Fibroblast of skin of abdomen (primary cell): ENCODE results near the gene PDZD4.
"Not testable (repeated sequence)": the region's sequence is repeated elsewhere in the genome, so short reads cannot be mapped to it uniquely, and the experiment has no call there.

Source experiments
- DNase-seq: peaks from one replicate; pipeline ENCODE4 v3.0.0-alpha.2; 2013

PDZD4 gene

GRCh38 chrX:153831429-153832150 lies 1.2 kb upstream of the PDZD4 start:
- no peak for DNase-seq

DNA sequence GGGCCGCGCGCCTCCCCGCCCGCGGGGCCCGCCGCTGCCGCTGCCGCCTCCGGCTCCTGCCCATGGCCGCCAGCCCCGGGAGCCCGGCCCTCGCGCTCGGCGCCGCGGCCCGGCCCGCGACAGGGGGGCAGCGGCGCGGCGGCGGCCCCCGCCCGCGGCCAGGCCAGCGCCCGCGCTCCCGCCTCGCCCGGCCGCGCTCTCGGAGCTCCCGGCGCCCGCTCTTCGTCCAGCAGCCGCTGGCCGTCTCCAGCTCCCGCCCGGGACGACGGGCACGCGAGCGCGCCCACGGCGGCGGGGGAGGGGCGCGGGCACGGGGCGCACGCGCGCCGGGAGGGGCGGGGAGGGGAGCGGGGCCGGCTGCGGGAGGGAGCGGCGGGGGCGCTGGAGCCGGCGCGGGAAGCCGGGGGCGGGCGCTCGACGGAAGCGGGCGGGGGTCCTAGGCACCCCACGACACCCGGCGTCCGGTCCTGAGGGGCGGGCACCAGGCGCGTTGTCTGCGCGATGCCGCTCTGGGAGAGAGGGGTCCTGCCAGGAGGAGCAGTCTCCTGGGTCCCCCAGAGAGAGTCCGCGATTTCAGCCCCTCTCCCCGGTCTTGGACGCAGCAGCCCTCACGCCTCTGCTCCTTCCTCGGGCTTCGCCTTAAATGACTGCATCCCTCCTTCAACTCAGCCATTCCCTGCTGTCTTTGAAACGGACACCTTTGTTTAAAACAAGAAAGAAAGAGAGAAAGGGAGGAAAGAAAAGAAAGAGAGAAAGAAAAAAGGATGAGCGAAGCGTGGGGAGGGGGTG lies 490 bp upstream of the PDZD4 start:
- DNase-seq = no peak

DNA sequence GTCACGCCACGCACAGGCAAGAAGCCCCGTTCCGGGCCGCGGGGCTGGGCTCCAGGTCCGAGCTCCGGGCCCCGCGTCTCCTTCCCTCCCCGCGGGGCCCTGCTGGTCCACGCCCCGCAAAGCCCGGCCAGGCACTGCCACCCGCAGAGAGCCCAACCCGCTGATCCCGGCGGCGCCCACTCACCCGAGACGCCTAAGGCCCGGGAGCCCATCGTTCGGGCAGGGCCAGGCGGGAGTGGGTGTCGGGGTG lies 870 bp downstream of the PDZD4 start:
- DNase-seq = no peak

DNA sequence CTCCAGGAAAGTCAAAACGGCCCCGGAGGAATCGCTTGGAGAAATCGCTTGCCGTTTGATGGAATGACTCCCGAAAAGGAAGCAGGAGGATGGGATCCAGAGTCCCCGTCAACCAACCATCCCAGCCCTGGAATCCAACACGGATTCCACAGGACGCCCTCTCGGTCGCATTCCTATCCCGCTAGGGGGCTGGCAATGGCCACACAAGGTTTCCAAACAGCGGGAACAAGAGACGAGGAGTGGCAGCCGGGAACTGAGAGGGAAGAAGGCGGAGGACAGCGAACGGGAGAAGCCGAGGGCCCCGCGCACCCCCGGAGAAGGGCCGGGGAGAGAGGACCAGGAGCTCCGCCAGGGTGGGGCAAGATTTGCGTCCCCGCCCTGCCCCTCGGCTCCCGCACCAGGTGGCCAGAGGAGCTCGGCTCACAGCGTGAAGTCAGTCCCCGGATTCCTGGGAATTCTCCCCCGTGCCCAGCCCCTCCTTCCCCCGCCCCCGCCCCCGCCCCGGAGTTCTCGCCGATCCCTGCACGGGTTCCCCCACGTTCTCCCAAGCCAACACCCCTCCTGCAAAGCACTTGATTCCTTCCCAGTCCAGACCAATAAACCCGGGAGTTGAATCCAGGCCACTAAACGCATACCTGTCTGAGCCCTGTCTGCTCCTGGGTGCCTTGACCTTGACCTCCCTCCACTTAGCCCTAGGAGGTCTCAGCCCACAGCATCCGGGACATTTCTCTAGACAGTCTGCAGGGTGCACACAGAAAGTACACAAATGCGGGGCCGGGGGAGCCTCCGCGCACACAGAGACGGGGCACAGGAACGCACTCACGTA lies 1.4 kb downstream of the PDZD4 start:
- peak; percentile 16 for DNase-seq

GRCh38 chrX:153828308-153828707 lies 2.0 kb downstream of the PDZD4 start:
- no peak for DNase-seq

GRCh38 chrX:153827903-153828302 lies 2.4 kb downstream of the PDZD4 start:
- DNase-seq = no peak

- DNase-seq = no peak
Observed at GRCh38 chrX:153827016-153827415, 3.3 kb downstream of the PDZD4 start.

- DNase-seq = no peak
Observed at GRCh38 chrX:153825042-153825441, 5.3 kb downstream of the PDZD4 start.

- no peak for DNase-seq
Observed at GRCh38 chrX:153824348-153824747, 6.0 kb downstream of the PDZD4 start.

DNA sequence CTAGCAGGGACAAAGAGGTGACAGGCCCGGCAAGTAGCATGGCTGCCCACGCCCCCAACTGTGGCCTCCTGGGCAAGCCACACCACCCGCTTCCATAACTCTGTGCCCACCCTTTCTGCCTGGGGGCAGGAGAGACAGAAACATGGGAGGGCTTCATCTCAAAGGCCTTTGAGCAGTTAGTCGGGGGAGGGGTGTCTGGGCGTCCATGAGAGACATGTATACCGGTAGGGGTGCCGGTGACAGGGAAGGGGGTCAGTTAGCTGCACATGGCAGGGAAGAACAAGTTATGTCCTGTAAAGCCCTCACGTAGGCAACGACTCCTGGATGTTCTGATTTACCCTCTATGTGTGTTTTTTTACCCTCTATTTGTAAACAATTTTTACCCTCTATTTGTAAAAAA lies 9.3 kb downstream of the PDZD4 start:
- DNase-seq = no peak

- no peak for DNase-seq
Observed at GRCh38 chrX:153820601-153821000, 9.7 kb downstream of the PDZD4 start.

DNA sequence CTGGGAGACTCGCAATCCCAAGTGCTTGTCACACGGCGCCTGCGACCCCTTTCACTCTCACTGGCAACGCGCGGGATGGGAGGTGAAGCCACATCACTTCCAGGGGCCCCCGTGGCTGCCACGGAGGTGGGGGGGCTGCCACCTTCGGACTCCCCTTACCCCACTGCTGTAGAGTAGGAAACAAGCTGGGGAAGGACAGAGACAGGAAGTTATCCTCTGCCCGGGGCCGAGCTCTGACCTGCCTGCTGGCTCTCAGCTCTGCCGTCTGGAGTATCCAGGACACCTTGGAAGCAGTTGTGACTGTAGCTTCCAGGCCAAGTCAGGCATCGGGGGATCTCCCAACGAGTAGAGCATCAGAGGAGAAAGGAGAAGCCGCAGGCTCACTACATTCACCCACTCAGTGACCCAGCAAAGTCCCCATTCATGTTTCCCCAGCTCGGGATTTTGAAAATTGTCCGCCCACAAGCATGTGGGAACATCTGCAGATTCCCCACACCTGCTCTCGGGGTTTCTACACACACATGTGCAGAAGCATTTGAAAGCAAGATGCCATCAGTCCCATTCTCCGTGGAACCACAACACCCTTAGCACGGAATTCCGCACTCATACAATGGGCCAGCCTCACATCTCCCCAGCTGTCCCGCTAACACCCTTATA lies 10.8 kb downstream of the PDZD4 start:
- no peak for DNase-seq

DNA sequence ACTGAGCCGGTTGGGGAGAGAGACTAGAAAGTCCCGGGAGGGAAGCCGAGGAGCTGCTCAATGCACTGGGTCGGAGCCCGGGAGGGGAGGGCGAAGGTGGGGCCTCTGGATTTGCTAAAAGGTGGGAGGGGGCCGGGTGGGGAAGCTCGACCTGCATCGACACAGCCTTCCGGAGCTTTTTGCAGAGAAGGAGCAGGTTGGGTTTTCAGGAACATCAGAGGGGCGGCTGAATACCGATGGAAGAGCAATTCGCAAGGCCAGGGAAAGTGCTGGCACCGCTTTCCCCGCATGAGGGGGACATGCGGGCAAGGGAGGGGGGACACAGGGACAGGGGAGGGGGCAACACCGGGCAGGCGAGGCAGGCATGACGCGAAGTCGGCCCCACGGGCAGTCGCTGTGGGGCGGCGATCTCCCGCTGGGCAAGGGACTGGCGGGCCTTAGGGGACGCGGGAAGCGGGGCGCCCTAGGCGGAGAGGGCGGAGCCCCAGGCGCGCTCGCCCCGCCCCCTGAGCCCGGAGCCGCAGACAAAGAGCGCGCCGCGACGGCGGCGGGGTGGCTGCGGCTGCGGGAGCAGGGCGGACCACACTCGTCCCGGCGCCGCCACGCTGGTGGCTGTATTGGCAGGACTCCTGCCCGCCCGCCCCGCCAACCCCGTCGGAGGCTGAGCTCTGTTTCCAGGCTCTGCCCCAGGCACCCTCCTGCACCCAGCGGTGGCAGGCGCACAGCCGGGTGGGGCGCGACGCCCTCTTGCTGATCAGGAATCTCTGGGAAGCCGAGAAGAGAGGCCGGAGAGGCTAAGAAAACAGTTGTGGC lies 11.6 kb downstream of the PDZD4 start:
- peak; percentile 10 for DNase-seq

DNA sequence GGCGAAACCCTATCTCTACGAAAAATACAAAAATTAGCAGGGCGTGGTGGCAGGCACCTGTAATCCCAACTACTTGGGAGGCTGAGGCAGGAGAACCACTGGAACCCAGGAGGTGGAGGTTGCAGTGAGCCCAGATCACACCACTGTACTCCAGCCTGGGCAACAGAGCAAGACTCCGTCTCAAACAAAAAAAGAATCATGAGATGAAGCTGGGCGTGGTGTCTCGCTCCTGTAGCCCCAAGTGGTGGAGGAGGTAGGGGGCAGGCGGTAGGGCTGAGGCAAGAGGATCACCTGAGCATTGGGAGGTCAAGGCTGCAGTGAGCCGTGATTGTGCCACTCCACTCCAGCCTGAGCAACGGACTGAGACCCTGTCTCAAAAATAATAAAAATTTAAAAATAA lies 12.3 kb downstream of the PDZD4 start:
- DNase-seq = not testable (repeated sequence)

- DNase-seq = no peak
Observed at GRCh38 chrX:153816831-153817690, 13.3 kb downstream of the PDZD4 start.

DNA sequence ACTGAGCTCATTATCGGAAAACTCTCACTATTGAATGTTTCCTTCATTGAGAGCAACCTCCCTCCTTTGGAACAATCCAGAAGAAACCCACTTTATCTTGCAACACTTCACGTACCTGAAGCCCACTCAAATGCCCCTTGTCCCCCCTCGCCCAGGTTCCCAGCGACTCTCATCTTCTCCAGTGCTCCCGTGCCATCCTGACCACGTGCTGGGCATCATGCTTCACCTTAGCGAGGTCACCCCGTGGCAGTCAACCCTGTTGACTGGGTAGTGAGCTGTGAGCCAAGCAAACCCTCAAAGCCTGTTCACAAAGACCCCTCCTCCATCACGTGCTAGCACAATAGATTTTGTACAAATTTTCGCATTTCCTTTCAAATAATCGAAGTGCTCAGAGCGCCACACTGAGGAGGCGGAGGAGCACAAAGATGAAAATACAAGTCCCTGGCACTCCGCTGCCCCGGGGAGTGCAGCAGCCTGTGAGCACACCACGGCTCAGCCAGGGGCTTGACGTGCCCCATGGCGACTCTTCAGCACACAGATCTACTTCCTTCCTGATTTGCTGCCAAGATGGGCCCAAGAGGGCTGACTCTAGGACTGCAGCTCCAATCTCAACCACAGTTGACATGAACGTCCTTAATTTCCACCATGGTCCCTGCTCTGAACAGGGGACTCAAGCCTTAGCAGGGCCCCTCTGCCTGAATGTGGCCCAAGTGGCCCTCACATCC lies 15.6 kb downstream of the PDZD4 start:
- DNase-seq = no peak

- no peak for DNase-seq
Observed at GRCh38 chrX:153813161-153813560, 17.2 kb downstream of the PDZD4 start.

GRCh38 chrX:153812220-153812619 lies 18.1 kb downstream of the PDZD4 start:
- DNase-seq = no peak

DNA sequence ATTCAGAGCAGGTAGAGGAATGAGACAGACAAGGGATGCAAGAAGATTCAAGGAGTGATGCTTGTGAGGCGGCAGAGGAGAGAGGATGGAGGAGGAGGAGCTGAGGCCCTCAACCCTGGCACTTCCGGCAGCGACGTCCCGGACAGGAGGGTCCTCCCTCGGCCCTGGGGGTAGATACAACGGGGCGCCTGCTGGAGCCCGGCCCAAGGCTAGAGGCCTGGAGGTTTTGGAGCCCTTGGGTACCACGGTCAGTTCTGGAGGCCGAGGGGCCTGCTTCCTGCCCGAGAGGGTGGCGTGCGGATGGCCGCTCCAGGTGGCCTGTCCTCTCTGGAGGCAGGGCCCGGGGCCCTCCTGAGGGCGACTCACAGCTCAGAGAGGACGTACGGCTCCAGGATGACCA lies 22.4 kb downstream of the PDZD4 start:
- DNase-seq = no peak

DNA sequence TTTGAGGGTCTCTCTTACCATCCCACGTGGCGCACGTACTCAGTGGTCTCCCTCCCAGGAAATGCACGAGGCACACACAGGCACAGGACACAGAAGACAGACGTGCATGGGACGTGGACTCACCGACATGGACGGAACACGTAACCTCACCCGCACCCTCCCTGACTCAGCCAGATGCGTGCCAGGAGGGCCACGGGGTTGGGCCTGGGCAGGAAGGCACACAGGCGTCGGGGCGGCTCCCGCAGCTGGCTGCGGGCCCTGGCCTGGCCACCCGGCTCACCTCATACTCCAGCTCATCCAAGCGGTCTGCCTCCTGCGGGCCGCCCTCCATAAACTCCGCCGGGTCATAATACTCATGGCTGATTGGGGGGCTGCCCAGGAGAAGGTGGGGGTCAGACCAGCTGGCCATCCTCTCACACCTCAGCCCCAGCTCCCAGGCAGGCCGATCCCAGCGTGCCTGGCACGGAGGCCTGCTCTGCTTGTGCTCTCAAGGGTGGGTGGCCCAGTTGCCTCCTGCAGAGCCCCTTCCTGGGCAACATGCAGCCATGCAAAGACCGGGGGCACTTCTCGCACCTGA lies 23.3 kb downstream of the PDZD4 start:
- no peak for DNase-seq
